A673 (cell line): Measurements from ENCODE around the gene SLC35D3. TPM values are rescaled to one million over a fixed set of nuclear protein-coding genes. Genes with fewer than 3 reads are reported as not detected.

Source experiments
- BruUV-seq: library from RNA; stranded (reverse); fragments of 400-500 nt; replicated peaks from 2 replicates; lab custom pipeline; 2021; lab: Mats Ljungman, UMichigan
- CTCF ChIA-PET: fragments of 300-600 bp; sonication (Branson Sonifier 250); formaldehyde crosslinking; loops from one replicate; lab custom pipeline; 2022; ENCODE audit warnings: antibody characterized with exemption; lab: Charles Lee
- POLR2A ChIA-PET: fragments of 300-600 bp; sonication (Branson Sonifier 250); formaldehyde crosslinking; loops from one replicate; lab custom pipeline; 2022; ENCODE audit warnings: antibody characterized with exemption; ENCODE audit not compliant: low non-redundant PET; lab: Charles Lee
- DNase-seq: peaks from one replicate; pipeline ENCODE4 v3.0.0-alpha.2; 2015; ENCODE audit warnings: low spot score
- H3K27ac ChIP-seq: fragments of 200-600 bp; sonication (generic); 2 replicates; pipeline ENCODE4 v1.5.1; 2016; ENCODE audit warnings: mixed run types, low read depth, mild to moderate bottlenecking, mixed read lengths, antibody characterized with exemption, low read length; ENCODE audit not compliant: poor library complexity, severe bottlenecking
- H3K27me3 ChIP-seq: fragments of 200-600 bp; sonication (generic); replicated peaks from 2 replicates; pipeline ENCODE4 v1.6.1; 2017; ENCODE audit warnings: mixed run types, low read depth, mild to moderate bottlenecking, mixed read lengths, antibody characterized with exemption, low read length; ENCODE audit not compliant: insufficient read depth, poor library complexity
- H3K36me3 ChIP-seq: fragments of 200-600 bp; sonication (generic); 2 replicates; pipeline ENCODE4 v1.6.1; 2016; ENCODE audit warnings: mixed run types, mild to moderate bottlenecking, mixed read lengths, antibody characterized with exemption, low read length; ENCODE audit not compliant: insufficient read depth, poor library complexity, severe bottlenecking
- H3K4me1 ChIP-seq: fragments of 200-600 bp; sonication (generic); 2 replicates; pipeline ENCODE4 v1.6.1; 2017; ENCODE audit warnings: mixed run types, mild to moderate bottlenecking, mixed read lengths, antibody characterized with exemption, low read length; ENCODE audit not compliant: insufficient read depth, poor library complexity, severe bottlenecking
- H3K4me3 ChIP-seq: fragments of 200-600 bp; sonication (generic); 2 replicates; pipeline ENCODE4 v1.5.1; 2016; ENCODE audit warnings: low read depth, mixed run types, mild to moderate bottlenecking, mixed read lengths, low read length; ENCODE audit not compliant: poor library complexity, severe bottlenecking
- H3K9me3 ChIP-seq: fragments of 200-600 bp; sonication (generic); 2 replicates; pipeline ENCODE4 v1.6.1; 2016; ENCODE audit warnings: mixed run types, low read depth, mild to moderate bottlenecking, mixed read lengths, antibody characterized with exemption, low read length; ENCODE audit not compliant: poor library complexity, severe bottlenecking
- CTCF ChIP-seq: fragments of 300-800, 200-600 bp; sonication (generic); conservative IDR thresholded peaks from 2 replicates; pipeline ENCODE4 v1.5.1; 2017; ENCODE audit warnings: low read depth, mild to moderate bottlenecking, antibody characterized with exemption, low read length, moderate library complexity, mixed read lengths
- EZH2 ChIP-seq: fragments of 200-600 bp; sonication (generic); IDR thresholded peaks from 2 replicates; pipeline ENCODE4 v1.6.1; 2017; ENCODE audit warnings: borderline replicate concordance, low read depth, mild to moderate bottlenecking, mixed read lengths, antibody characterized with exemption, low read length; ENCODE audit not compliant: poor library complexity, severe bottlenecking
- intact Hi-C: fragments of 100-400 bp; cut with micrococcal nuclease; formaldehyde crosslinking; loops from one replicate; pipeline ENCODE4 v1.10.0; 2022; ENCODE audit not compliant: unreplicated experiment
- total RNA-seq: library from RNA; stranded (reverse); gene quantifications from 2 replicates; pipeline ENCODE4 v1.2.3, GENCODE V29; 2021

The SLC35D3 gene
- total RNA-seq, 1 experiment from 2014 or later: not detected

GRCh38 chr6:136950436-136951126, 28.5 kb downstream of the SLC35D3 start:
- TF ChIP-seq EZH2: no peak
- no peak for TF ChIP-seq CTCF
- Histone ChIP-seq H3K4me1 (peaks cover 9% of the 10 kb centered on the region), H3K36me3 (no peaks in the 10 kb centered on the region), H3K27ac (no peak overlapping the region), H3K27me3 (no peaks in the 10 kb centered on the region), H3K4me3 (no peak overlapping the region), H3K9me3 (no peaks in the 10 kb centered on the region)
- ChIA-PET CTCF (no interaction called here), POLR2A (no interaction called here)
- no TSS peak for BruUV-seq
- intact Hi-C loops: no loop called here
- DNase-seq: no peak

- intact Hi-C loops: no loop called here
- no peak for TF ChIP-seq CTCF
- no peak for TF ChIP-seq EZH2
- Histone ChIP-seq H3K4me3 (no peak overlapping the region), H3K27ac (no peak overlapping the region), H3K9me3 (no peaks in the 10 kb centered on the region), H3K4me1 (peaks cover 18% of the 10 kb centered on the region), H3K27me3 (no peaks in the 10 kb centered on the region), H3K36me3 (no peaks in the 10 kb centered on the region)
- ChIA-PET POLR2A (no interaction called here), CTCF (no interaction called here)
- DNase-seq: peak; percentile 56
- no TSS peak for BruUV-seq
Measured at GRCh38 chr6:136952714-136953260, 30.7 kb downstream of the SLC35D3 start.

GRCh38 chr6:136955123-136955522, 33.0 kb downstream of the SLC35D3 start:
- POLR2A ChIA-PET: no interaction called here
- H3K9me3 ChIP-seq: no peaks in the 10 kb centered on the region
- DNase-seq: no peak
- TF ChIP-seq CTCF (no peak), EZH2 (no peak)
- no peaks in the 10 kb centered on the region for H3K27me3 ChIP-seq
- no peaks in the 10 kb centered on the region for H3K36me3 ChIP-seq
- CTCF ChIA-PET: no interaction called here
- no TSS peak for BruUV-seq
- H3K27ac ChIP-seq: no peak overlapping the region
- H3K4me1 ChIP-seq: peaks cover 18% of the 10 kb centered on the region
- intact Hi-C loops: no loop called here
- H3K4me3 ChIP-seq: no peak overlapping the region
